GM18502 (cell line): ENCODE measurements around the gene PHEX.
"Not testable (repeated sequence)": the region's sequence is repeated elsewhere in the genome, so short reads cannot be mapped to it uniquely, and the experiment has no call there.

Experiments used
- ATAC-seq: cut with Tn5 transposase; IDR thresholded peaks from one replicate; pipeline ENCODE4 v1.9.1; 2021; ENCODE audit warnings: mild to moderate bottlenecking; ENCODE audit not compliant: unreplicated experiment, poor library complexity

Gene PHEX

GRCh38 chrX:22194660-22194945, 162.5 kb downstream of the PHEX start:
- ATAC-seq: no peak

GRCh38 chrX:22196149-22196548, 164.0 kb downstream of the PHEX start:
- ATAC-seq: no peak

- no peak for ATAC-seq
These were observed 170.1 kb downstream of the PHEX start for GRCh38 chrX:22202251-22202650.

GRCh38 chrX:22203186-22203585, 171.1 kb downstream of the PHEX start:
- ATAC-seq: no peak

GRCh38 chrX:22206781-22207180, 174.7 kb downstream of the PHEX start:
- ATAC-seq: no peak

GRCh38 chrX:22220941-22221340, 188.8 kb downstream of the PHEX start:
- ATAC-seq: no peak

GRCh38 chrX:22234380-22234779, 202.3 kb downstream of the PHEX start:
- ATAC-seq: no peak

- no peak for ATAC-seq
These were observed 205.4 kb downstream of the PHEX start for GRCh38 chrX:22237479-22237878.

GRCh38 chrX:22246620-22247019, 214.5 kb downstream of the PHEX start:
- no peak for ATAC-seq

GRCh38 chrX:22247169-22247568, 215.0 kb downstream of the PHEX start:
- no peak for ATAC-seq

- no peak for ATAC-seq
These were observed 216.3 kb downstream of the PHEX start for GRCh38 chrX:22248401-22248800.

GRCh38 chrX:22249371-22249770, 217.2 kb downstream of the PHEX start:
- no peak for ATAC-seq

- no peak for ATAC-seq
These were observed 236.6 kb downstream of the PHEX start for GRCh38 chrX:22268706-22269105.

- no peak for ATAC-seq
These were observed 240.5 kb downstream of the PHEX start, which contains the start of gene CBLL2 for GRCh38 chrX:22272613-22273012. CBLL2 (plus strand) TSS chrX:22272913; CDS start chrX:22272992, 79 bp downstream.

- ATAC-seq: no peak
These were observed 241.7 kb downstream of the PHEX start for GRCh38 chrX:22273714-22274317.

GRCh38 chrX:22276781-22277180, 244.7 kb downstream of the PHEX start:
- ATAC-seq: no peak

- no peak for ATAC-seq
These were observed 246.2 kb downstream of the PHEX start for GRCh38 chrX:22278375-22278774.

GRCh38 chrX:22289209-22289608, 257.1 kb downstream of the PHEX start:
- ATAC-seq: not testable (repeated sequence)

GRCh38 chrX:22296871-22297270, 264.7 kb downstream of the PHEX start:
- no peak for ATAC-seq

GRCh38 chrX:22300130-22300529, 268.0 kb downstream of the PHEX start:
- peak; percentile 92 for ATAC-seq
